NCI-H748 (cell line): ENCODE measurements around the gene TTC22.
A peak's percentile ranks its signal among the peaks of the same experiment; 100 is the strongest.

Experiments used
- DNase-seq: peaks from one replicate; lab custom pipeline; 2025; ENCODE audit not compliant: unreplicated experiment; lab: John Stamatoyannopoulos, UW

Gene TTC22

GRCh38 chr1:54808443-54809207 is 7.5 kb upstream of the TTC22 start:
- DNase-seq, result no peak

GRCh38 chr1:54807756-54808155 is 6.6 kb upstream of the TTC22 start:
- no peak for DNase-seq

- no peak for DNase-seq
Observed at GRCh38 chr1:54806931-54807611, 5.9 kb upstream of the TTC22 start.

GRCh38 chr1:54805981-54806381 is 4.9 kb upstream of the TTC22 start:
- DNase-seq, result no peak

- no peak for DNase-seq
Observed at GRCh38 chr1:54805466-54805865, 4.3 kb upstream of the TTC22 start.

GRCh38 chr1:54804471-54805132 is 3.5 kb upstream of the TTC22 start:
- no peak for DNase-seq

GRCh38 chr1:54803761-54804470 is 2.8 kb upstream of the TTC22 start:
- no peak for DNase-seq

GRCh38 chr1:54800041-54800898 is 853 bp downstream of the TTC22 start:
- DNase-seq, result no peak

- no peak for DNase-seq
Observed at GRCh38 chr1:54798769-54799641, 2.1 kb downstream of the TTC22 start.

- no peak for DNase-seq
Observed at GRCh38 chr1:54798206-54798605, 2.9 kb downstream of the TTC22 start.

- DNase-seq, result no peak
Observed at GRCh38 chr1:54796902-54797301, 4.2 kb downstream of the TTC22 start.

GRCh38 chr1:54795841-54796468 is 5.2 kb downstream of the TTC22 start:
- DNase-seq, result peak; percentile 53

- DNase-seq, result no peak
Observed at GRCh38 chr1:54795356-54795665, 5.8 kb downstream of the TTC22 start.

GRCh38 chr1:54794451-54795355 is 6.4 kb downstream of the TTC22 start:
- DNase-seq, result no peak

GRCh38 chr1:54792686-54793282 is 8.3 kb downstream of the TTC22 start:
- peak; percentile 50 for DNase-seq

- peak; percentile 57 for DNase-seq
Observed at GRCh38 chr1:54791880-54792522, 9.1 kb downstream of the TTC22 start.

- DNase-seq, result no peak
Observed at GRCh38 chr1:54788459-54788858, 12.7 kb downstream of the TTC22 start.
